ENCODE results near the gene IPMK. TPM values are rescaled to one million over a fixed set of nuclear protein-coding genes. Genes with fewer than 3 reads are reported as not detected.

The IPMK gene
- total and polyA plus RNA-seq, 2 donors (not counting 3 experiments of a cell fraction or from before 2014, with no cell fraction given) = 1.4 to 8.1 TPM

DNA sequence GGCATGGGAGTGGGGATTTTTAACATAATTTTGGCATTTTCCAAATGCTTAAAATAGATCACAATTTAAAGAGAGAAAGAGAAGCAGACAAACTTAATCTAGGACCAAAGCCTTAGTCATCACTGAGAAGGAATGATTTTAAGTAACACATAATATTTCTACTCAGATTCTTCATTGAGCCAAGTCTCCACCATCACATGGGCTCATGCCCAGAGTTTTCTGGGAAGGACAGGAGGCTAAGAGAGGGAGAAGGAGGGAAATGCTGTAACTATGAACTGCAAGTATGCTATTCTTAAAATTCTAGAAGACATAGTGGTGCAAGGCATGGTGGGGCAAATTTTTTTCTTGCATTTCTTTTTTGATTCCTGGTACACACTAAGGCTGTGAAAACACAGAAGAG is 43.3 kb upstream of the IPMK start:
- Histone ChIP-seq H3K4me2 (ENCODE audit: insufficient read depth, low read length) (no peak overlapping the region), H3K9me1 (replicated peaks; ENCODE audit: control insufficient read depth, extremely low read depth, insufficient read depth, low read length) (no peaks in the 10 kb centered on the region), H3K4me1 (ENCODE audit: control insufficient read depth, extremely low read depth, insufficient read depth, low read length) (no peaks in the 10 kb centered on the region), H3K79me2 (ENCODE audit: control insufficient read depth, insufficient read depth, low read length) (no peaks in the 10 kb centered on the region), H3K9me3 (replicated peaks; ENCODE audit: control insufficient read depth, insufficient read depth, low read length) (no peaks in the 10 kb centered on the region), H3K9ac (replicated peaks; ENCODE audit: extremely low read depth, insufficient read depth, low read length) (no peak overlapping the region), H3K27ac (ENCODE audit: insufficient read depth, low read depth, low read length) (no peak overlapping the region), H3K4me3 (replicated peaks in 1 of 3; ENCODE audit: insufficient read depth in 1 of 3, low read depth in 1 of 3, low read length in 3 of 3) (no peak overlapping the region), H4K20me1 (replicated peaks; ENCODE audit: control insufficient read depth, extremely low read depth, insufficient read depth, low read length) (no peaks in the 10 kb centered on the region), H3K27me3 (ENCODE audit: control insufficient read depth in 2 of 2, insufficient read depth in 2 of 2, low read length in 2 of 2) (peaks cover 8 to 21% of the 10 kb centered on the region in 2 experiments), H3K36me3 (ENCODE audit: control insufficient read depth in 2 of 2, extremely low read depth in 1 of 2, insufficient read depth in 2 of 2, low read length in 2 of 2) (no peaks in the 10 kb centered on the region), H2AFZ (ENCODE audit: low read depth, low read length) (no peak overlapping the region)
- POLR2A ChIA-PET = no interaction called here
- dilution Hi-C loops (cut with MboI; ENCODE audit: extremely low pct_ligation_motif_present, low sequenced_read_pairs) (no loop called here), intact Hi-C loops (cut with micrococcal nuclease) (no loop called here)
- no peak for DNase-seq (ENCODE audit: low read depth, low spot score)
- CTCF ChIA-PET = no interaction called here
- TF ChIP-seq FOS (IDR thresholded peaks at IDR 0.05; ENCODE audit: borderline replicate concordance, insufficient read depth, low read length) (no peak), JUN (IDR thresholded peaks at IDR 0.05; ENCODE audit: borderline replicate concordance, insufficient read depth, insufficient read length, low read depth) (no peak), MYC (IDR thresholded peaks at IDR 0.05; ENCODE audit: low read depth, low read length) (no peak), POLR2A (IDR thresholded peaks at IDR 0.05; ENCODE audit: low read depth, low read length) (no peak), GATA2 (IDR thresholded peaks at IDR 0.05; ENCODE audit: insufficient read depth, insufficient read length, low read depth, low read length) (no peak), CTCF (IDR thresholded peaks at IDR 0.05; ENCODE audit: extremely low read depth in 1 of 2, insufficient read depth in 1 of 2, low read depth in 1 of 2, low read length in 2 of 2) (no peak), POLR2AphosphoS5 (IDR thresholded peaks at IDR 0.05; ENCODE audit: insufficient read depth, low read depth, low read length) (no peak), MAX (IDR thresholded peaks at IDR 0.05; ENCODE audit: insufficient read depth, insufficient read length) (no peak), EZH2 (IDR thresholded peaks at IDR 0.05; ENCODE audit: borderline replicate concordance, low read depth, low read length, severe bottlenecking) (no peak)
- no TSS peak for BruUV-seq (replicated peaks)
- no peak for FAIRE-seq

Measured in endothelial cell of umbilical vein (primary cell).